Left ventricle myocardium inferior (tissue), 1 donor: ENCODE results near the gene HGFAC. TPM values are rescaled to one million over a fixed set of nuclear protein-coding genes. Genes with fewer than 3 reads are reported as not detected.

ENCODE experiments used
- DNase-seq: peaks from one replicate; pipeline ENCODE4 v3.0.0-alpha.2; 2020
- H3K27ac ChIP-seq: fragments of 200-600 bp; replicated peaks from 2 replicates; pipeline ENCODE4 v1.8.0; 2021
- H3K27me3 ChIP-seq: fragments of 200-600 bp; 2 replicates; pipeline ENCODE4 v1.8.0; 2021; ENCODE audit warnings: low read depth
- H3K36me3 ChIP-seq: fragments of 200-600 bp; 2 replicates; pipeline ENCODE4 v1.8.0; 2021
- H3K4me1 ChIP-seq: fragments of 200-600 bp; 2 replicates; pipeline ENCODE4 v1.8.0; 2021
- H3K4me3 ChIP-seq: fragments of 200-600 bp; 2 replicates; pipeline ENCODE4 v1.8.0; 2021; ENCODE audit warnings: mild to moderate bottlenecking, moderate library complexity
- H3K9me3 ChIP-seq: fragments of 200-600 bp; replicated peaks from 2 replicates; pipeline ENCODE4 v1.8.0; 2021
- CTCF ChIP-seq: fragments of 200-600 bp; IDR thresholded peaks from 2 replicates; pipeline ENCODE4 v1.8.0; 2021; ENCODE audit warnings: antibody characterized with exemption, mild to moderate bottlenecking, borderline replicate concordance
- intact Hi-C: fragments of 100-400 bp; cut with micrococcal nuclease; formaldehyde crosslinking; loops from one replicate; pipeline ENCODE4 v1.11.0; 2022
- total RNA-seq: library from RNA; stranded (reverse); fragmentation: NEBNext Ultra II Directional; extraction: Animal tissue kit (Norgen Biotek cat#: 25700); gene quantifications from one replicate; pipeline ENCODE4 v1.2.1, GENCODE V29; 2021
- donor health status: DM: no; HTN: yes; CAD: no; lungs with severe emphysema.

HGFAC gene
- total RNA-seq, 1 donor from 2014 or later = 0.80 TPM

- TF ChIP-seq CTCF = no peak
These were observed 3.5 kb downstream of the HGFAC start for GRCh38 chr4:3445111-3445820.

DNA sequence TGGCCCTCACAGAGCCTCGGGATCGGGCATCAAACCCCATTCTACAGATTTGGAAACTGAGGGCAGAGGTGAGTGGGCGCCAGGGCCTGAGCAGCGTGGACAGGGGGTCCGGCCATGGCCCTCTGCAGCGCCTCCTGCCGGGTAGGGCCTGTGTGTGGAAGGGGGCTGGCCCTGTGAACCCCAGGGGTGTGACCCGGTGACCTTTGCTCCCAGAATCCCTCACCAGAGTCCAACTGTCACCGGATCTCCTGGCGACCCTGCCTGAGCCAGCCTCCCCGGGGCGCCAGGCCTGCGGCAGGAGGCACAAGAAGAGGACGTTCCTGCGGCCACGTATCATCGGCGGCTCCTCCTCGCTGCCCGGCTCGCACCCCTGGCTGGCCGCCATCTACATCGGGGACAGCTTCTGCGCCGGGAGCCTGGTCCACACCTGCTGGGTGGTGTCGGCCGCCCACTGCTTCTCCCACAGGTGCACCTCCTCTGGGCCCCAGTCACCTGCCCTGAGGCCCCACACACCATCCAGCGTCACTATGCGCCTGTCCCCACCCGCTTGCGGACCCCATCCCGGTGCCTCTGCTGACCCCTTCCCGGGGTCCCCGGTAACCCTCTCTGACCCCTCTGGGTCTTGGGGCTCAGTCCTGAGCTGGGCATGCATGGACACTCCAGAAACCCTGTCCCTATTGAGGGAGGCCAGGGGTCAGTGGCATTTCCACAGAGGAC lies 4.2 kb downstream of the HGFAC start:
- intact Hi-C loops = no loop called here

More at GRCh38 chr4:3445111-3445820, 3.5 kb downstream of the HGFAC start:
- Histone ChIP-seq H3K27ac (no peak overlapping the region), H3K4me1 (peaks cover 6% of the 10 kb centered on the region), H3K4me3 (no peak overlapping the region), H3K36me3 (no peaks in the 10 kb centered on the region), H3K27me3 (peaks cover 7% of the 10 kb centered on the region), H3K9me3 (no peaks in the 10 kb centered on the region)
- no peak for DNase-seq
- intact Hi-C loops = no loop called here

DNA sequence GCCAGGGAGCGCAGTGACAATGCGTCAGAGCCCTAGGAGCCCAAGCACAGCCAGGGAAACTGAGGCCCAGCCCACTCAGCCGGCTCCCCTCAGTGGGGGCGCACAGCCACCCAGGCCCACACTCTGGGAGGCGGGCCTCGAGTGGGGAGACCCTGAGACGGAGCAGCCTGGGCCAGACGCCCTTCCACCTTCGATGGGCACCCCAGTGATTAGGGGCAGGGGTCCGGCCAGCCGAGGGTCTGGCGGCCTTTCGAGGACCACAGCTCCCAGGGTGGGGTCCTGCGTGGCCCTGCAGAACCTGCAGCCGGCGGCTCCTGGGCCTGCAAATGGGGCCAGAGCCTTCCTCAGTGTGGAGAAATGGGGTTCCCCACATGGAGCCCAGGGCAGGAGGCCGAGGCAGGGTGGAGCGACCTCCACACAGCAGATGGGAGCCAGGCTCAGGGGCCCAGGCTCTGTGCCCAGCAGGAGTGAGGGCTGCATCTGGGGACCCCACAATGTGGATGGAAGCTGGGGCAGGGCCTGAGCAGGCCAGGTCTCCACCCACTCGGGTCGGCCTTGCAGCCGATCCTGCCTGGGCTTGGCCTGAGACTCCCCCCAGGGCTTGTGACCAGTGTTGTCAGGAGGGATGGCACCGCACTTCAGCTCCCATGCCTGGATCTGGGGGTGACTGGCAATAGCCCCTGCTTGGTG lies 5.0 kb downstream of the HGFAC start:
- intact Hi-C loops = no loop called here
- peaks cover 6% of the 10 kb centered on the region for H3K4me1 ChIP-seq
- H3K36me3 ChIP-seq = no peaks in the 10 kb centered on the region
- peak; percentile 3 for DNase-seq
- H3K27ac ChIP-seq = no peak overlapping the region
- TF ChIP-seq CTCF = no peak
- H3K9me3 ChIP-seq = no peaks in the 10 kb centered on the region
- H3K4me3 ChIP-seq = no peak overlapping the region
- H3K27me3 ChIP-seq = peaks cover 7% of the 10 kb centered on the region

More for the DNA sequence above, 4.2 kb downstream of the HGFAC start:
- no peaks in the 10 kb centered on the region for H3K9me3 ChIP-seq
- no peak for DNase-seq
- no peak for TF ChIP-seq CTCF
- no peaks in the 10 kb centered on the region for H3K36me3 ChIP-seq
- peaks cover 7% of the 10 kb centered on the region for H3K27me3 ChIP-seq
- H3K4me3 ChIP-seq = no peak overlapping the region
- peaks cover 6% of the 10 kb centered on the region for H3K4me1 ChIP-seq
- no peak overlapping the region for H3K27ac ChIP-seq

DNA sequence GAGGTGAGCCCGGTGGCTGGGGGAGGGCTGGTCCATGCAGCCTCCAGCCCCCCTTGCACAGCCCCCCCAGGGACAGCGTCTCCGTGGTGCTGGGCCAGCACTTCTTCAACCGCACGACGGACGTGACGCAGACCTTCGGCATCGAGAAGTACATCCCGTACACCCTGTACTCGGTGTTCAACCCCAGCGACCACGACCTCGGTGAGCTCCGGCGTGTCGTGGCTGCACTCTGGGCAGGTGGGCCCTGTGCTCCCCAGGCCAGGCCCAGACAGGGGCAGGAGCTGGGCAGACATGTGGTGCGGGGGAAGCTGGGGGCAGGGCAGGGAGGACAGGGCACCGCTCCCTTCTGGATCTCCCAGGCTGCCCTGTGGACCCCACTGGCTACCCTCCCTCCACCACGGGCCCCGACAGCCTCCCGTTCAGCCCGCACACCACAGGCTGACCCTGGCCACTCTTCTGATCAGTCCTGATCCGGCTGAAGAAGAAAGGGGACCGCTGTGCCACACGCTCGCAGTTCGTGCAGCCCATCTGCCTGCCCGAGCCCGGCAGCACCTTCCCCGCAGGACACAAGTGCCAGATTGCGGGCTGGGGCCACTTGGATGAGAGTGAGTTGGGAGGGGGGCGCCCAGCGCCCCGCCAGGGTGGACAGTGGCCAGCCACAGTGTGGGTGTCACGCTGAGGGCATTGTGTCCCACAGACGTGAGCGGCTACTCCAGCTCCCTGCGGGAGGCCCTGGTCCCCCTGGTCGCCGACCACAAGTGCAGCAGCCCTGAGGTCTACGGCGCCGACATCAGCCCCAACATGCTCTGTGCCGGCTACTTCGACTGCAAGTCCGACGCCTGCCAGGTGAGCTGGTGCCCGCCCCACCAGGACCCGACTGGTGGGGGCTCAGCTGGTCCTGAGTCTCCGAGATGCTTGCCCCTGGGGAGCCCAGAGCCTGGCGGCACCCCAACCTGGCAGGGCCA lies 5.9 kb downstream of the HGFAC start:
- peak; percentile 7 for DNase-seq
- Histone ChIP-seq H3K4me1 (peaks cover 6% of the 10 kb centered on the region), H3K4me3 (no peak overlapping the region), H3K36me3 (no peaks in the 10 kb centered on the region), H3K27me3 (peaks cover 7% of the 10 kb centered on the region), H3K27ac (no peak overlapping the region), H3K9me3 (no peaks in the 10 kb centered on the region)
- intact Hi-C loops = no loop called here
- no peak for TF ChIP-seq CTCF
